Tongue (tissue), 2 donors: ENCODE measurements around the gene MBLAC2. TPM values are rescaled to one million over a fixed set of nuclear protein-coding genes. Genes with fewer than 3 reads are reported as not detected.

ENCODE experiments used
- DNase-seq: peaks from one replicate; pipeline ENCODE4 v3.0.0-alpha.2; 2015
- total RNA-seq: library from RNA; depleted of rRNA; stranded (reverse); fragments of >200 nt; gene quantifications from one replicate; pipeline ENCODE4 v1.2.3, GENCODE V29; 2014

Gene MBLAC2
- 5.7 TPM for total RNA-seq

- peak; percentile 97 for DNase-seq
Measured at GRCh38 chr5:90474235-90475107, at the start of gene MBLAC2, which contains the start of gene POLR3G. Gene MBLAC2 (minus strand): TSS chr5:90474771. CDS start chr5:90474292, 479 bp downstream. Gene POLR3G (plus strand): TSS chr5:90474864. CDS start chr5:90485568, 10,704 bp downstream.

- no peak for DNase-seq
Measured at GRCh38 chr5:90519081-90519480, 44.5 kb upstream of the MBLAC2 start.

- no peak for DNase-seq
Measured at GRCh38 chr5:90518661-90519060, 44.1 kb upstream of the MBLAC2 start.

GRCh38 chr5:90514520-90514919 lies 39.9 kb upstream of the MBLAC2 start:
- no peak for DNase-seq

DNA sequence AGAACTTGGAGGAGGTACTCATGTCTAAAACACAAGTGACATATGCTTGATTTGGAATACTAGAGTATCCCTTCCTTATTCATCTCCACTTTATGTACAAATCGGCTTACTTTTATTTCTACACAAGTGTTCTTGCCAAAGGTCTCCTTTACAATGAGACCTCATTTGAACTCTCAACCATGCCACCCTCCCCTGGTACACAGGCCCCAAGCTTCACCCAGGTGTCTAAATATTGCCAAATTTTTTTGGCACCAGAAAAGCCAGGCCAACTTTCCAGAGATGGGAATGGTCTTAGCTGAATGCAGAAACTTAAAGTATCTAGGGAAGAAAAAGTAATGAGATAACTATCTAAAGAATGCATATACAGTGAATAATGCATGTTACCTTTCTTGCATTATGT lies 35.9 kb upstream of the MBLAC2 start:
- no peak for DNase-seq

- DNase-seq, result no peak
Measured at GRCh38 chr5:90506221-90506620, 31.6 kb upstream of the MBLAC2 start.

DNA sequence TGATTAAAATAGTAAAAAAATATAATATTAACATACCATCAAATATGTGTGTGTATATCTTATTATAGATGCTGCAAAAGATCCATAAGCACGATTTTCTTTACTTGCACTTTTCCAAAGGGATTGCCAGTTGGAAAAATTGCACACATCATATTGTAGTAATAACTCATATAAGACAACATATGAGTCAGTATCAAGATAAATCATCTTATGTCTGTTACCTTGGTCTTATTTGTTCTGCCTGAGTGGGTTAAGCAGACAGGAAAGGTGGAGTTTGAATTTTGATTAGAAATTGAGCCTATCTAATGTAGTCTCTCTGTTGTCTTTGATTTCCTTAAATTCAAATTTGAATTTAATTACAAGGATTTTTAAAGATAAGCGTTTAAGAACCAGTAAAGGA lies 30.2 kb upstream of the MBLAC2 start:
- DNase-seq, result no peak

DNA sequence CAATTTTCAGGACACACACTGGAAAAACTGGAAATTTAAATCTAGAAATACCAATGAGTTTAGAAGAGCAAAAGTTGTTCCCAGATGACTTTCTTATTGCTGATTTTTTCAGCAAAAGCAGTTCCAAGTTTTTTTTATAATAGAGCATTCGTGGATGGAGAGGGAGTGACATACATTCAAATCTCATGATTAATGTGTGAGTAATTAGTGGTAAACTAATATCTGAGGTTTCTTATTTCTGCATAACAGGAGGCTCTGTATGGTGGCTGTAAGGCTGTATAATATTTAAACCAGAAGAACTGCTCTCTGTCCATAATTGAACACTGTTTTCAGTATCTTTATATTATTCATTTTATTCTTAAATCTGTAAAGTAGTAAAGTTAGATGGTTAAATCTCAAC lies 29.0 kb upstream of the MBLAC2 start:
- DNase-seq, result no peak

- no peak for DNase-seq
Measured at GRCh38 chr5:90495146-90495545, 20.6 kb upstream of the MBLAC2 start.

DNA sequence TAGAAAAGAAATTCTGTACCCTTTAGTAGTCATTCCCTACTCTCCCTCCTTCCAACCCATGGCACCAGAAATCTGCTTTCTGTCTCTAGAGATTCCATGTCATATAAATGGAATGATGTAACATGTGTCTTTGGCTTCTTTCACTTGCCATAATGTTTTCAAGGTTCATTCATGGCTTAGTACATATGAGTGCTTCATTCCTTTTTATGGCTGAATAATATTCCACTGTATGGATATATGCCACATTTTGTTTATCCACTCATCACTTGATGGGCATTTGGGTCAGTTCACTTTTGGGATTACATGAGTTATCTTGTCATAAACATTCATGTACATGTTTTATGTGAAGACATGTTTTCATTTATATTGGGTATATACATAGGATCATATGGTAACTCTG lies 19.5 kb upstream of the MBLAC2 start:
- DNase-seq, result no peak

DNA sequence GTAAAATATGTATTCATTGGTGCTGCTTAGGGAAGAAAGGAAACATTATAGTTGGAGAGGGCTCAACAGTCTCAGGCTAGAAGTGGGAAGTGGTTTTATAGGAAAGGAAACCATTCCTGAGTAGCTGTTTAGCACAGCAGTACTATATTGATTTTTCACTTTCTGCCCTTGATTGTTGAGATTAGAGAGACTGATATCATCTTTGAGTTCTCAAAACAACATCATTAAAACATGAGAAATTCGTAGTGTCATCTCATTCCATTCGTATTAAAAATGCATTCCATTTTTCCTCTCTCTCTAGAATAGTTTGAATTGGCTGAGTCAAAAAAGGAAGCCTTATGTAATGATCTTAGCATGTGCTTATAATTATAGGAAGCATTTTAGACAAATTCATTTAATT lies 14.2 kb upstream of the MBLAC2 start:
- no peak for DNase-seq

DNA sequence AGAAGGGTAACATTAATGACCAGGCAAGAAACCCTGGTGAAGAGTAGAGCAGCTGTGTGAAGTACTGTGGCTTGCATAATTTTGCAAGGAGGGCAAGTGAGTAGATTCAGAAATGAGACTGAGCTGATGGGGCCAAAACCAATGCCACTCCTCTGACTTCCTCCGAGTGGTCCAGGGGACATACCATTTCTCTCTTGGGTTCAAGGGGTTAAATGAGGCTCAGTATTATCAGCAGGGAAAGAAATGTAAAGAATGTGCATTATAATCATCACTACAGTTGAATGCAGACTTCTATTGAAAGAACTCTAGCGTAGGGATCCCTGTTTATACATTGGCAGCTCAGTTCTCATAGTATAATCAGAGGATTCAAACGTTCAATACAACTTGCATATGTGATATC lies 10.0 kb upstream of the MBLAC2 start:
- no peak for DNase-seq

DNA sequence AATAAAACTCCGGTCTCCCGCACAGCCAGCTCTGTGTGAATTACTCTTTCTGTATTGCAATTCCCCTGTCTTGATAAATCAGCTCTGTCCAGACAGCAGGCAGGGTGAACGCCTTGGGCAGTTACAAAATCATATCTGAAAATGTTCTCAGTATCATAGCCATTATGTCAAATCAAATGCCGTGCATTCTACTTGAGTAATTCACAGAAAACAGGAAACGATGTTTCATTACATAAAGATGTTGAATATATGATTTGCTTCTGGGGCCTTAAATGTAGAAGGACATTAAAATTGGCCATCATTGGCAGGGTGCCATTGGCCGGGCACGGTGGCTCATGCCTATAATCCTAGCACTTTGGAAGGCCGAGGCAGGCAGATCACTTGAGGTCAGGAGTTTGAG lies 8.6 kb upstream of the MBLAC2 start:
- DNase-seq, result no peak

GRCh38 chr5:90480699-90481098 lies 6.1 kb upstream of the MBLAC2 start:
- DNase-seq, result no peak

GRCh38 chr5:90479611-90480385 lies 5.2 kb upstream of the MBLAC2 start:
- DNase-seq, result no peak

- DNase-seq, result no peak
Measured at GRCh38 chr5:90477621-90478215, 3.1 kb upstream of the MBLAC2 start.

DNA sequence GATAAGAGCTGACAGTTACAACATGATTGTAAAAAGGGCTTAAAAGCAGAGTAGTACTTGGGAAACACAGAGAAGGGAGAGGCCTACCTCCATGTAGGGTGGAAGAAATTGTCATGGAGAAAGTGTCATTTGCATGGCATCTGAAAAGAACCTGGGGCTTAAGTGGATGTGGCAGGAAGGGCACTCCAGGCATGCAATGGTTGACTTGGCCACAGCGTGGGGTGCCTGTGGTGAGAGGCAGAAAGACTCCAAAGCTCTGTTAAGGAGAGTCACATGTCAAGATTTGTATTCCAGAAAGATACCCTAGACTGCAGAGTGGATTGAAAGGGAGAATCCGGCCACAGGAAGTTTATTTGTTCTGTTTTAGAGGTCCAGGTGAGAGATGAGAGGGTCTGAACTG lies 2.5 kb upstream of the MBLAC2 start:
- no peak for DNase-seq

- no peak for DNase-seq
Measured at GRCh38 chr5:90476391-90476790, 1.8 kb upstream of the MBLAC2 start.

- no peak for DNase-seq
Measured at GRCh38 chr5:90475436-90475980, 937 bp upstream of the MBLAC2 start.

DNA sequence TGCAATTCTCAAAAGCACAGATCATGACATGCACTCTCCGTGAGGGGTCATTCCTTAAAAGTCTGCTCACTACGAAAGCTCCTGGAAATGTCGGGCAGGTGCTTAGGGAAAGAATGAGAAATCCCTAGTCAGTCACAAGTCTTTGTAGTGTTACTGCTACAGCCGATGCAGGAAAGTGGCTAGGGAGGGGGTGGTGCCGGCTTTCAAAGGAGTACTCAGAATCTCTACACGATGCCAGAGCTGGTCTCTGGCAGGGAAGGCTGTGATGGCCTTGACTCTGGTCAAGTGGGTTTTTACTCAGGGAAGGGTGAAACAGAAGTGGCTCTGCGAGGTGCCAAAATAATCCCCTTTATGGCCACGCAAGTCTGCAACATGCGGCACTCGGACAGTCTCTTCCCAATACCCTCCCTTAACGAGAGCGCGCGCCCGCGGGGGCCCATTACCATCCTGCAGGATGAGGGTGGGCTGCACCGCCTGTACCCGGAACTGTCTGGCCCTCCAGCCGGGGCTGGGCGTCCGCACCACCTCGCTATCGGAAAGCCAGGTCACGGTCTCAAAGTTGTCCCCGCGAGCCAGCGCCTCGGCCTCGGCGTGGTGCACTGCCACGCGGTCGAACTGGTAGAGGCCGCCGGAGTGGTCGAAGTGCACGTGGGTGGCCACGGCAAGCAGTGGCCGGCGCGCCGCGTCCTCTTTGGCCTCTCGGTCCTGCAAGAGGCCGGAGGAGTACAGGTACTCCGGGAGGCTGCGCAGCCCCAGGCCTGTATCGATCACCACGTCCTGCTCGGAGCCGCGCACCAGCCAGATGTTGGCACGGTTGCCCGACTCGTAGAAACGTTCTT lies 956 bp downstream of the MBLAC2 start:
- peak; percentile 26 for DNase-seq

GRCh38 chr5:90472783-90473395 lies 1.7 kb downstream of the MBLAC2 start:
- no peak for DNase-seq
